ENCODE results near the gene SLC9A8.
"Not testable (repeated sequence)": the region's sequence is repeated elsewhere in the genome, so short reads cannot be mapped to it uniquely, and the experiment has no call there.

SLC9A8 gene

DNA sequence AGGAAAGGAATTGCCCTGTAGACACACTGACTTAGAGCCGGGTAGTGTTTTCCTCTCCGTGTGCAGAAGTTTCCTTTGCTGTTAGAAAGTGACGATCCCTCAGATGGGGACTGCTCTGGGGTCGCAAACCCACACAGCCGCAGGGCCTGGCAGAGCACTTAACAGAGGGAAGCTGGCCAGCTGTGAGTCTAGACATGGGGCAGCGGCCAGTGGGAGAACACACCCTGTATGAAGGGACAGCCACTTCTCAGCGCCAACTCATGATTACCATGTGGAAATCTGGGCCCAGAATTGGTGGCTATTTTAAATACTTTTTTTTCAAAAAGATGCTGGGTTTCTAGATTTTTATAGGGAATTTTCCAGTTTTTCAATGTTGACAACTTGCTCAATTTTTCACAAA lies 39.4 kb downstream of the SLC9A8 start:
- no peak for DNase-seq

- DNase-seq = no peak
Measured at GRCh38 chr20:49852522-49853080, 40.0 kb downstream of the SLC9A8 start.

DNA sequence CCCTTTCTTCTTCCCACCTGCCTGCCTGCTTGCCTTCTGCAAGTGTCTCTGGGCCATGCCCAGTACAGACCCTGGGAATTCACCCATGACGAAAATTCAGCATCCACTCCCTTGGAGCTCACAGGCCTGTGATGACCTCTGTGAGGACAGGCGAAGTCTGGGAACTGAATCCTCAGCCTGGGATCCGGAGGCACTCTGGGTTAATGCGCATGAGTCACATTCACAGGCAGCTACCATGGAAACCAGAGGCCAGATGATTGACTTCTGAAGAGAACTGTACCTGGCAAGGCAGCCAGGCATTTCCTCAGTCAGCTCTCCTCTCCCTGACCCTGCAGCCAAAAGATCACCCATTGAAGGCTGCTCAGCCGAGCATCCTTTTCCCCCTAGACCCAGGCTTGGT lies 41.0 kb downstream of the SLC9A8 start:
- no peak for DNase-seq

- no peak for DNase-seq
Measured at GRCh38 chr20:49854190-49854875, 41.7 kb downstream of the SLC9A8 start.

- no peak for DNase-seq
Measured at GRCh38 chr20:49856904-49857303, 44.3 kb downstream of the SLC9A8 start.

DNA sequence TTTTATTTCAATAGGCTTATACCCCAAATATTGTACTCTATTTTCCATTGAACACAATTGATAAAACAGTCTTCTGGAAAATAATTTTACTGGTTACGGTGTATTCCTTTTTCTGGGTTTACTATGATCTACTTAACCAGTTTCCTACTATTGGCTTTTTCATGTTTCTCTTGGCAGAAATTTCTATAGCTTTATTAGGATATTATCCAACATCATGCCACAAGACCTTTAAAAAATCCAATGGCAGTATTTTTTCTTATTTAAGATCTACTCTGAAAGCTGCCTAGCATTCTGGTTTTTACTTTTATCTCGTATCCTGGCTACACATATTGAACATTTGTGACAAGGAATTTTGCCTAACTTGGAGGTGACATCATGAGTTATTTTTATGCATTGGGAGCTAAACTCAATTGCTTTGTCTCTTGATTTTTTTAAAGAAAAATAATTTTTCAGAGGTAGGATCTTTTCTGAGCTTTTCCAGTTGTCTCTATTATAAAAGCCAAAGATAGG lies 45.5 kb downstream of the SLC9A8 start:
- DNase-seq = no peak

- no peak for DNase-seq
Measured at GRCh38 chr20:49859011-49859410, 46.4 kb downstream of the SLC9A8 start.

DNA sequence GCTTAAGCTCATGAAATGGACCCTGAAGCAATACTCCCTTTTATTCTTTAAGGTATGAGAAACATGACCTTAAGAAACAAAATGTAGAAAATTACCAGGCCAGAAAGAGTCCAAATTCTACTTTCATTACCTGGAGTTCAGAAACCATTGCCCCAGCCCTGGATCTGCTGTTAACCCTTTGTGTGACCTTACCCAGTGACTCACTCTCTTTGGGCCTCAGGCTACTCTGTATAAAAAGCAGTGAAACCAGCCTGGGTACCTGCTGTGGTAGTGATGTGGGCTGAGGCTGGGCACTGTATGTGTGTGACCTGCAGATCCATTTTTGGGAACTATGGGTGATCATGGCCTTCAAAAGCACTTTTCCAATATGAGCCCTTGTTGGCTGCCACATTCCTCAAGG lies 47.2 kb downstream of the SLC9A8 start:
- DNase-seq = no peak

DNA sequence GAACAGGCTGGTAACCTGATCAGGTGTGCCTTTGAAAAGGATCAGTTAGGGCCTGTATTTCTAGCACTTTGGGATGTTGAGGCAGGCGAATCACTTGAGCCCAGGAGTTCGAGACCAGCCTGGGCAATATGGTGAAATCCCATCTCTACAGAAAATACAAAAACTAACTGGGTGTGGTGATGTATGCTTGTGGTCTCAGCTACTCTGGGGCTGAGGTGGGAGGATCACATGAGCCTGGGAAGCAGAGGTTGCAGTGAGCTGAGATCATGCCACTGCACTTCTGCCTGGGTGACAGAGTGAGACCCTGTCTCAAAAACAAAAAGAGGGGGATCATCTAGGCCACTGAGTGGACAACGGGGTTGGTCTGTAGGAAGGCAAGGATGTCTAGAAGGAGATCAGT lies 48.6 kb downstream of the SLC9A8 start:
- DNase-seq = not testable (repeated sequence)

- DNase-seq = no peak
Measured at GRCh38 chr20:49862607-49863200, 50.1 kb downstream of the SLC9A8 start.

GRCh38 chr20:49863666-49864065 lies 51.0 kb downstream of the SLC9A8 start:
- no peak for DNase-seq

DNA sequence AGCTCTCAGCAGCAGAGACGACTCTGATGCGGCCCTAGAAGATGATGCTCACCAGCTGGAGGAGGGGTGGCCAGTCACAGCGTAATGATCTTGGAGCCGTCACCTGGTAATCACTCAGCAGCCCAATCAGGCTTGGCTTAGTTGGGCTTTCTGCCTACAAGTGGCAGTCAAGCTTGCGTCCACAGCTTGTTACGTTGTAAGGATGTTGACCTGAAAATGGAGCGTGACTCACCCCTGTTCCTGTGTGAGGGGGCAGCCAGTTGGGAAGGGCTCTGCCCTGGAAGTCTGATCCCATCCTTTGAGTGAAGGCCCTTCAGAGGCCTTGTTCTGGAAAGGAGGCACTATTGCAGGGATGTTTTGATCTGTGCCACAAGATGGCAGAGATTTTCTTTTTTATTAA lies 52.9 kb downstream of the SLC9A8 start:
- no peak for DNase-seq

- no peak for DNase-seq
Measured at GRCh38 chr20:49866051-49866450, 53.4 kb downstream of the SLC9A8 start.

DNA sequence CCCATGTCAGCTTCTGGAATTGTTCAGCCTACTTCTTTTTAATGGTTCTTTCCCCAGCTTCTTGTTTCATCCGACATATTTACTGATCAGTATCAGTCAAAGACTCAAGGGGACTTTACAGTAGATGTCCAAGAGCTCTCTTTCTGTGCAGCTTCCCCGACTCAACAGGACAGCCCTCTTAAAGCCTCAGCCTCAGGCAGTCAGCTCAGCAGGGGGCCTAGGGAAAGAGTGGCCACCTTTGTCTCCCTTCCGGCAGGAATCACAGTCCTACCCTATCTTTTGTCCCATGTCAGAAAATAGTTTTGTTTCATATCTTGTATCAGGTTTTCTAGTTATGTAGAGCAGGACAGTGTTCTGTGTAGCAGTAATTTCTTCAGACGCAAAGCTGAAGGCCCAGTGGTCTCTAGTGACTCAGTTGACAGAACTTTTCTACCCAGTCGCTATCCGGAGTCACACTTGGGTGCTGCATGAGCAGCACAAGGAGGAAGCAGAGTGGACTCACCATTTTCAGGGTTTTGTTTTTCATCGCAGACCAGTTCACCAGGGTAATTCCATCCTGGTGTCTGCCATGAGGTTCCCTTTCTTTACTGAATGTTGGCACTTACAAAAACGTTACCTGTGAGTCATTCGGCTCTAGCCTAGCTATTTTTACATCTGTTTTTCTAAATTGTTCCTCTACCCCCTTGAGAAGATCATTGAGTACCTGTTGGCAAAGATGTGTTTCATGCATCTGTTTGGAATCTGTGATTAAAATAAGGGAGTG lies 55.0 kb downstream of the SLC9A8 start:
- DNase-seq = no peak

DNA sequence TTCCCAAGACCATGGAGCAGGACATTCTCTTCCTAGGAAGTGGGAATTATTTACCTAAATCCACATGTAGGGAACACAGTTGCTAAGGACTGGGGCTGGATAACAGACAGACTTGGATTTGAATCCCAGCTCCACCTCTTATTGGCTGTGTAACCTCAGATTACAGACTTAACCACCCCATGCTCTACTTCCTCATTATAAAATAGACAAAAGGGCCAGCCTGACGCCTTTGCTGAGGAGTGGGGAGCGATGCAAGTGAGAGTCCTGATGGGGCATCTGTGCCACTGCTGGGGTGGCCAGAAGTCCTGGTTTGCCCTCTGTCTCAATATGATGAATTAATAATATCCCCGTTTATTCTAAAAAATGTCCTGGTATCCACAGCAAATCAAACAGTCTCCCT lies 55.9 kb downstream of the SLC9A8 start:
- DNase-seq = no peak

DNA sequence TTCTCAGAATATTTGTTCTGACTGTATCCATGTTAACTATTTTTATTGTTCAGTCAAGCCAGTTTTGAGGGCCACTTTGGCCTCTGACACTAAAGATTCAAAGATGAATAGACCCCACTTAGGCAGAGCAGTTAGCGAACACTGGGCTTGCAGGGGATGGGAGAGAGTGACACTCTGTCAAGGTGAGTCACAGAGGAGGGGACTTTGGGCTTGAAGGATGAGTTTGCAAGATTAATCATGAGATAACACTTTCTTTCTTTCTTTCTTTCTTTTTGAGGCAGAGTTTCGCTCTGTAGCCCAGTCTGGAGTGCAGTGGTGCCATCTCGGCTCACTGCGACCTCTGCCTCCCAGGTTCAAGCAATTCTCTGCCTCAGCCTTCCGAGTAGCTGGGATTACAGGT lies 56.3 kb downstream of the SLC9A8 start:
- no peak for DNase-seq

DNA sequence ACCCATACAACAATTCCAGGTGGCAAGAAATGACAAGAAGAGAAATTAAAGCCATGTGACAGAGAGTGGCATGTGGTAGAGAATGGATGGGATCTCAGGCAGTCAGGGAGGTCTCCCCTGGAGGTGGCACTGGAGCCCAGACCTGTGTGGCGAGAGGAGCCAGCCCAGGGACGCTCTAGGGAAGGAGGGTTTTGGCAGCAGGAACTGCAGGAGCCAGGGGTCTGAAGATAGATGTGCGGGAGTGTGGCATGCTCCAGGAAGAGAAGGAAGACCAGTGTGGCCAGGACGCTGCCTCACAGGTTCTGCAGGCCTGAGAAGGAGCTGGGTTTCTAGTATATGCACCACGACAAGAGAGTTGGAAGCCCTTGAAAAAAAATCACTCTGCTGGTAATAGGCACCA lies 57.6 kb downstream of the SLC9A8 start:
- DNase-seq = no peak

GRCh38 chr20:49871391-49871948 lies 58.8 kb downstream of the SLC9A8 start:
- no peak for DNase-seq

GRCh38 chr20:49872056-49872455 lies 59.4 kb downstream of the SLC9A8 start:
- no peak for DNase-seq

DNA sequence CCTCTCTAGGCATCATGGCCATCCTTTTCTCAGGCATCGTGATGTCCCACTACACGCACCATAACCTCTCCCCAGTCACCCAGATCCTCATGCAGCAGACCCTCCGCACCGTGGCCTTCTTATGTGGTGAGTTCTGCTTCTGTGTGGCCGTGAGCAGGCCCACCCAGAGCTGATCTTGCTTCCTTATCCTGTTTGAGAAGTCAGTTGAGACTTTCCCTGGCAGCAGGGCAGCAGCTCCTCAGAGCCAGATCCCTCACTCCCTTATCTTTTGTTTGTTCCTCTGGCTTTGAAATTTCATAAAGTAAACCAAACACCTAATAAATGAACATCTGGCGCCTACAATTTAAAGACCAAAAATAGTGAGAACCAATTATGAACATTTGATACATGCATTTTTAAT lies 62.1 kb downstream of the SLC9A8 start:
- DNase-seq = no peak

DNA sequence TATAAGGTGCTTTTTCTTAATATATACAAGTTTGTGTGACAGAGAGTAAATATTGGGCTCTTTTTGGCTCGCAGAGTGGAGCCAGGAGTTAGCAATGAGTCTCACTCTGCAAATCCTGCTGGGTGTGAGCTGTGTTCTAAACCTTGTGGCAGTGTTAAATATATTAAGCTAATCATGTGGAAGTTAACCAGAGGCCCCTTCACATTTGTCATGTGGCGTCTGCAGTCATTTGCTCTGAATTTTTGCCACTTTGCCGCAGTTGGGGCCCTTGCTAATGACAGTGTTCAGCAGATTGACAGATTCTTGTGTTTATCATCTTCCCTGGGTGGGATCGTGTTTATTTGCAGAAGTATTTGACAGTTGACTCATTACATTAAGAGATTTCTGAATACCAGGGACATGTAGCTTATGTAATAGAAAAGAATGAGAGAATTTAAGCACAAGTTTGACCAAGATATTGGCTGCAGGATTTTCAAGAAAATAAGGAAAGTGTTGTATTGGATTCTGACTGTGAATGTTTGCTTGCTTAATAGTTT lies 64.8 kb downstream of the SLC9A8 start:
- no peak for DNase-seq

DNA sequence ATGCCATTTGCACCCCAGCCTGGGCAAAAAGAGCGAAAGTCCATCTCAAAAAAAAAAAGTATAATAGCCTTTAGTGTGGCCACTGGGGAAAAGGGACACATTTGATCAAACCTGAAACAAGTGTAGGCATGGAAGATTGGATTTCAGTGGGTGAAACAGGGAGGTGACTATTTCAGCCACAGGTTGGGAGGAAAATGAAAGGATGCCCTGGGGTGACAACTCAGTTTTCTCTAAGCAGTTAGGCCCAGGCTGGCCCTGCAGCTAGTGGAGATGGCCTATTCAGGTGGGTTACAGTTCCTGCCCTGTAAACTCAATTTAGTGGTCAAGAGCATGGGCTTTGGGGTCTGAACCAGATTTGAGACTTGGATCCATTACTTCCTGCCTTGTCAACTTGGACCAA lies 66.3 kb downstream of the SLC9A8 start:
- DNase-seq = no peak

DNA sequence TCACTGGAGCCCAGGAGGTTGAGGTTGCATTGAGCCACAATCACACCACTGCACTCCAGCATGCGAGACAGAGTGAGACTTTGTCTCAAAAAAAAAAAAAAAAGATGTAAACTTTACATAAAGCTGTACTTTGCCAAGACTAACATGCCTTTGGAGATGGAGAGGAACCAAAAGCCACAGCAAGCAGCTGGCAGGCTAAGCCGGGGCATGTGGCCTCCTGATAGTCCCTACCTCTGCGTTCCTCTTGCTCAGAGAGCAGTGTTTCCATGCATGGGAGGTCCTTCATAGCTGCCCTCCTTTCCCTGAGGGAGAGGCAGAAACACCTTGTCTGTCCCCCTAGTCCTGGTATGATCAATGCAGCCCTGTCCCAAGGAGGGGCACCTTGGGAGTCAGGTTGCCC lies 67.5 kb downstream of the SLC9A8 start:
- DNase-seq = no peak

All from CD4-positive, alpha-beta T cell treated with Interleukin-1 beta for 1 hour (primary cell).